ENCODE measurements around the gene PRRT1. TPM values are rescaled to one million over a fixed set of nuclear protein-coding genes. Genes with fewer than 3 reads are reported as not detected.

The PRRT1 gene
- total RNA-seq, 2 experiments from 2014 or later, result 0.43 to 0.79 TPM

DNA sequence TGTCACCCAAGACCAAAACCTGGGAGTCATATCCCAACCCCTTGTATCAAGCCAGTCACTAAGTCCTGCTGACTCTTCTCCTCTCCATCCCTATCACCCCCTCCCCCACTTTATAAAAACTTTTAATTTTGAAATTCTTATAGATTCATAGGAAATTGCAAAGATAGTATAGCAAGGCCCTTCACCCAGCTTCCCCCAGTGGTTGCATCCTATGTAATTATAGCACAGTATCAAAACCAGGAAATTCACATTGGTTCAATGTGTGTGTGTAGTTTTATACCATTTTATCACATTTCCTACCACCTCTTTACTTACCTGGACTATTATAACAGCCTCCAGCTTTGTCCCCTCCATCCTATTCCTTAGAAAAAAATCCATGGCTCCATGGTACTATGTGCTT lies 6.3 kb upstream of the PRRT1 start:
- ChIA-PET CTCF (interaction anchor here (0.6 kb wide), 1 partner anchor 843 kb away, joined by 4 read pairs; no protein-coding TSS in a partner anchor), POLR2A (no interaction called here)
- no peak overlapping the region for H3K4me3 Mint-ChIP-seq
- no peaks in the 10 kb centered on the region for H3K27me3 Mint-ChIP-seq
- intact Hi-C loops (cut with DNase I, micrococcal nuclease), result loop anchor here in 1 of 2 experiments (10.0 kb wide), 1 partner anchor 113 kb away; no protein-coding TSS in a partner anchor
- no peaks in the 10 kb centered on the region for H3K9me3 Mint-ChIP-seq (ENCODE audit: low read depth)
- peaks cover 20% of the 10 kb centered on the region for H3K36me3 Mint-ChIP-seq (ENCODE audit: low read depth)
- no peak overlapping the region for H3K27ac Mint-ChIP-seq
- H3K4me1 Mint-ChIP-seq, result peaks cover 16% of the 10 kb centered on the region
- ATAC-seq (no peak), DNase-seq (no peak)

GRCh38 chr6:32156891-32157290 lies 5.2 kb upstream of the PRRT1 start:
- ChIA-PET POLR2A (interaction anchor here (0.7 kb wide), 1 partner anchor 446 kb away, joined by 3 read pairs; no protein-coding TSS in a partner anchor), CTCF (no interaction called here)
- no peaks in the 10 kb centered on the region for H3K9me3 Mint-ChIP-seq (ENCODE audit: low read depth)
- intact Hi-C loops (cut with DNase I, micrococcal nuclease), result loop anchor here in 1 of 2 experiments (10.0 kb wide), 1 partner anchor 112 kb away; no protein-coding TSS in a partner anchor
- ATAC-seq, result no peak
- no peak for DNase-seq
- H3K27ac Mint-ChIP-seq, result no peak overlapping the region
- H3K4me3 Mint-ChIP-seq, result no peak overlapping the region
- no peaks in the 10 kb centered on the region for H3K27me3 Mint-ChIP-seq
- peaks cover 19% of the 10 kb centered on the region for H3K36me3 Mint-ChIP-seq (ENCODE audit: low read depth)
- H3K4me1 Mint-ChIP-seq, result peaks cover 27% of the 10 kb centered on the region

GRCh38 chr6:32154514-32155161 lies 2.9 kb upstream of the PRRT1 start:
- H3K27me3 Mint-ChIP-seq, result peaks cover 11% of the 10 kb centered on the region
- ChIA-PET POLR2A (no interaction called here), CTCF (interaction anchor here (0.5 to 1.1 kb wide), 4 partner anchors 36 to 44 kb away, joined by 3 to 6 read pairs (median 3); no protein-coding TSS in a partner anchor)
- peak; percentile 80 for DNase-seq
- peaks cover 19% of the 10 kb centered on the region for H3K36me3 Mint-ChIP-seq (ENCODE audit: low read depth)
- no peaks in the 10 kb centered on the region for H3K9me3 Mint-ChIP-seq (ENCODE audit: low read depth)
- peak overlapping the region; percentile 91 for H3K4me3 Mint-ChIP-seq
- intact Hi-C loops (cut with DNase I, micrococcal nuclease), result loop anchor here (1.0 to 10.0 kb wide), 9 partner anchors 22 to 195 kb away; partner anchors contain the start of genes FKBPL (in 2 of the 2), AGPAT1 (in 1 of the 2) and SKIC2 (in 1 of the 2)
- ATAC-seq, result peak; percentile 75
- H3K4me1 Mint-ChIP-seq, result peaks cover 41% of the 10 kb centered on the region
- peak overlapping the region; percentile 92 for H3K27ac Mint-ChIP-seq

GRCh38 chr6:32153564-32154513 lies 2.1 kb upstream of the PRRT1 start, which contains the start of gene PPT2:
PPT2 (plus strand) TSS chr6:32154141; CDS start chr6:32154595, 454 bp downstream.
- Mint-ChIP-seq H3K4me3 (peak within 1 kb of the TSS; percentile 91), H3K9me3 (ENCODE audit: low read depth) (no peaks in the 10 kb centered on the region), H3K36me3 (ENCODE audit: low read depth) (peaks cover 19% of the 10 kb centered on the region), H3K27me3 (peaks cover 11% of the 10 kb centered on the region), H3K4me1 (peaks cover 45% of the 10 kb centered on the region), H3K27ac (peak within 1 kb of the TSS; percentile 92)
- DNase-seq (peak; percentile 88), ATAC-seq (peak; percentile 76)
- ChIA-PET POLR2A (no interaction called here), CTCF (interaction anchor here (0.6 to 1.2 kb wide), 4 partner anchors 25 to 40 kb away, joined by 3 to 6 read pairs (median 3); no protein-coding TSS in a partner anchor)
- intact Hi-C loops (cut with DNase I, micrococcal nuclease), result loop anchor here (1.0 to 10.0 kb wide), 9 partner anchors 23 to 195 kb away; partner anchors contain the start of genes FKBPL (in 2 of the 2), AGPAT1 (in 1 of the 2) and SKIC2 (in 1 of the 2)

GRCh38 chr6:32152769-32153563 lies 1.2 kb upstream of the PRRT1 start:
- H3K36me3 Mint-ChIP-seq (ENCODE audit: low read depth), result peaks cover 13% of the 10 kb centered on the region
- CTCF ChIA-PET, result interaction anchor here (1.2 to 1.3 kb wide), 4 partner anchors 21 to 92 kb away, joined by 3 to 5 read pairs (median 3); no protein-coding TSS in a partner anchor
- peaks cover 16% of the 10 kb centered on the region for H3K27me3 Mint-ChIP-seq
- POLR2A ChIA-PET, result no interaction called here
- DNase-seq (peak; percentile 24), ATAC-seq (no peak)
- H3K9me3 Mint-ChIP-seq (ENCODE audit: low read depth), result no peaks in the 10 kb centered on the region
- H3K4me3 Mint-ChIP-seq, result peak overlapping the region; percentile 91
- intact Hi-C loops (cut with DNase I, micrococcal nuclease), result loop anchor here in 1 of 2 experiments (10.0 kb wide), 1 partner anchor 108 kb away; no protein-coding TSS in a partner anchor
- peak overlapping the region; percentile 32 for H3K27ac Mint-ChIP-seq
- H3K4me1 Mint-ChIP-seq, result peaks cover 54% of the 10 kb centered on the region

DNA sequence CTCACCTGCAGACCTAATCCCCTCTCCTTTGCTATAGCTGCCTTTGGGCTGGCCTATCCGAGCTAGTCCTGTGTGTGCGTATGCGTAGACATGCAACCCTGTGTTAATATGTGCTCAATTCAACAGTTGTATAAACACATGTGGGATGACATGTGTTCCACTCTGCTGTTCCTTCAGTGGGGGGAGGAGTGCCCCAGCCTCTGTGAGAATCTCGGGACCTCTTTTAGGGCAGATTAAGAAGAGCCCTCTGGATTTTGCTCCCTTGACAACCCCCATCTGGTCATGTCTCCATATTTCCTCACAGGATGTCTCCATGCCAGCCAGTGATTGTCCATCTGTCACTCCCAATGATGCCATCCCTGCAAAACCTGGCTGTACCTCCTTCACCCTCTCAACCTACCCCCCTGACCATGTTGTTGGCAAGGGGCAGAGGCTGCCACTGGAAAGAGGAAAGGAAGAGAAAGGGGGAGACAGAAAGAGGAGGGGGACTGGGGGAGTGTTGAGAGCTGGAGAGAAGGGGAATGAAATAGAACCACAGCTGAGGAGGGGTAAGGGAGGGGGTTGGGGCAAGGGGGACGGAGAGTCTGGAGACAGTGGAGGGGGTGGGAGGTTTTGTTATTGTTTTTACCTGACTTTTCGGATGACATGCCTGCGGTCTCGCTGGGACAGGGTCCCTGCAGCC lies 417 bp downstream of the PRRT1 start:
- no peak for ATAC-seq
- peak; percentile 13 for DNase-seq
- peak overlapping the region; percentile 16 for H3K4me3 Mint-ChIP-seq
- H3K4me1 Mint-ChIP-seq, result peaks cover 54% of the 10 kb centered on the region
- CTCF ChIA-PET, result interaction anchor here (0.6 to 1.4 kb wide), 5 partner anchors 20 to 337 kb away, joined by 3 to 5 read pairs (median 3); partner anchors contain the start of gene GPSM3
- H3K36me3 Mint-ChIP-seq (ENCODE audit: low read depth), result peaks cover 5% of the 10 kb centered on the region
- H3K27ac Mint-ChIP-seq, result no peak overlapping the region
- POLR2A ChIA-PET, result interaction anchor here (0.6 kb wide), 1 partner anchor 876 kb away, joined by 5 read pairs; no protein-coding TSS in a partner anchor
- no peaks in the 10 kb centered on the region for H3K9me3 Mint-ChIP-seq (ENCODE audit: low read depth)
- H3K27me3 Mint-ChIP-seq, result peaks cover 19% of the 10 kb centered on the region
- intact Hi-C loops (cut with DNase I, micrococcal nuclease), result loop anchor here in 1 of 2 experiments (10.0 kb wide), 1 partner anchor 107 kb away; no protein-coding TSS in a partner anchor

DNA sequence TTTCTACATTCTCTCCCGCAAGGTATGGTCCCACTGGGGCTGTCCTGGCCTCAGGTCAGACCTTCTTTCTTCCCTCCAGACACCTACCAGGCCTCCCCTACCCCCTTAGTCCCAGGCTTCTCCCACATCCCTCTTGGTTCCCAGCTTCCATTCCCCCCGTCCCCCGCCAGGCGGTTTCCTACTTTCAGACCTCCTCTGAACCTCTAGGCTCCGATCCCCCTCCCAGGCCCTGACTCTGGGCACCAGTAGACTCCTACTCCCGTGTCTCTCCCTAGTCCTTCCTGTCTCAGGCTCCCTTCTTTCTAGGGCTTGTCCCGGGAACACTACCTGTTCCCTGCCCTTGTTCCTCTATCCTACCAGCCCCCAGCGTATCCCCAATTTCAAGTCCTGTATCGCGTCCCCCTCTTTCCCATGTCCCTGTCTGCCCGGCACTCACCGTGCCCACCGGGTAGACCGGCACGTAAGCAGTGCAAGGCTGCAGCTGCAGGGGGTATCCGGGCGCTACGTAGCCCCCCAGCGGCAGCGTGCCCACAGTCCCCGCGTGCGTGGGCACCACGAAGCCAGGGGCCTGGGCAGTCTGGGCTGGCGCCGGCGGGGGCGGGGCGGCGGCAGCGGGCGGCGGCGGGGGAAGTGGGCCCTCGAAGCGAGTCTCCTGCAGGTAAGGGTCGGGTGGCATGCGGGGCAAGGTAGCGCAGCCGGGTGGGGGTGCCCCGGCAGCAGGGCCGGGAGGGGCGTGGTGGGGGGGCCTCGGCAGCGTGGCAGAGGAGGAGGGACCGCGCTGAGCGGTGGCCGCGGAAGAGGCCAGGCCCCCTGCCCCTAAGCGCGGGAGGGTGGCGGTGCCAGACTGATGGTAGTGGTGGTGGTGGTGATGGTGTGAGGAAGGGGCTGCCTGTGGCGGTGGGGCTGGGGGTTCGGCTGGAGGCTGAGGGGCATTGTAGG lies 1.5 kb downstream of the PRRT1 start:
- Mint-ChIP-seq H3K4me1 (peaks cover 49% of the 10 kb centered on the region), H3K9me3 (ENCODE audit: low read depth) (no peaks in the 10 kb centered on the region), H3K27me3 (peaks cover 19% of the 10 kb centered on the region), H3K4me3 (no peak overlapping the region), H3K27ac (no peak overlapping the region), H3K36me3 (ENCODE audit: low read depth) (no peaks in the 10 kb centered on the region)
- no peak for ATAC-seq
- DNase-seq, result no peak
- POLR2A ChIA-PET, result no interaction called here
- CTCF ChIA-PET, result interaction anchor here (0.5 to 1.6 kb wide), 3 partner anchors 18 to 217 kb away, joined by 3 to 6 read pairs (median 3); no protein-coding TSS in a partner anchor
- intact Hi-C loops (cut with DNase I, micrococcal nuclease), result loop anchor here in 1 of 2 experiments (10.0 kb wide), 1 partner anchor 105 kb away; no protein-coding TSS in a partner anchor

DNA sequence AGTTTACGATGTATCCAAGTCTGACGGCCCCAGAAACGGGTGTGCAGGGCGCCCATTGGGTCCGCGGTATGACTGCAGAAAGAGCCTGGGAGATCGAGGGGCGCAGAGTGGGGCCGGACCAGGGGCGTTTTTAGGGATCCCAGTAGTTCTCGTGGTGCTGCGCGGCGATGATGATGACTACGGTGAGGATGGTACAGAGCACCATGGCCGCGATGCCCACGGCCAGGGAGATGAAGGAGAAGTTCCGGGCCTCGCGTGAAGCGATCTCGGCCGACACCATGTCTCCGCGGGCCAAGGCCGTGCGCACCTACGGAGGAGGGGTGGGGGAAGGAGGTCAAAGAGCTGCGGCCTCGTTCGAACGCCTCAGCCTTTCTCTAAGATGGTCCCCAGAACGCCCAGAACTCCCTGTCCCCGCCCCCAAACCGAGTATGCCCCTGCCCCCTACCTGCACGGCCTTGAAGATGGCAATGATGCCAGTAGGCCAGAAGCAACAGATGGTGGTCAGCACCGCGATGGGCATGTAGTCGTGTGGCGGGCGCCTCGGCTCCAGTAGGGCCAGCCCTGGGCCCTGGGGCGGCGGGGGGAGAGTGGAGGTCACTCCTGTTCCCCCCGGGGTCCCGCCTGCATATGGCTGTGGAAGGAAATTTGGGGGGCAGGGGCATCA lies 2.5 kb downstream of the PRRT1 start:
- peak overlapping the region; percentile 67 for H3K4me3 Mint-ChIP-seq
- peaks cover 42% of the 10 kb centered on the region for H3K4me1 Mint-ChIP-seq
- no peaks in the 10 kb centered on the region for H3K9me3 Mint-ChIP-seq (ENCODE audit: low read depth)
- DNase-seq (peak; percentile 28), ATAC-seq (peak; percentile 24)
- intact Hi-C loops (cut with DNase I, micrococcal nuclease), result no loop called here
- POLR2A ChIA-PET, result interaction anchor here (0.6 to 0.9 kb wide), 2 partner anchors 21 to 819 kb away, joined by 3 read pairs; partner anchors contain the start of gene ATF6B
- H3K27ac Mint-ChIP-seq, result peak overlapping the region; percentile 0
- H3K36me3 Mint-ChIP-seq (ENCODE audit: low read depth), result no peaks in the 10 kb centered on the region
- H3K27me3 Mint-ChIP-seq, result peaks cover 19% of the 10 kb centered on the region
- CTCF ChIA-PET, result interaction anchor here (0.6 to 1.9 kb wide), 6 partner anchors 11 to 218 kb away, joined by 3 to 6 read pairs (median 4); partner anchors contain the start of gene FKBPL
